Measurements from ENCODE around the gene CDK9.
A peak's percentile ranks its signal among the peaks of the same experiment; 100 is the strongest.
"Not testable (repeated sequence)": the region's sequence is repeated elsewhere in the genome, so short reads cannot be mapped to it uniquely, and the experiment has no call there.

The CDK9 gene

DNA sequence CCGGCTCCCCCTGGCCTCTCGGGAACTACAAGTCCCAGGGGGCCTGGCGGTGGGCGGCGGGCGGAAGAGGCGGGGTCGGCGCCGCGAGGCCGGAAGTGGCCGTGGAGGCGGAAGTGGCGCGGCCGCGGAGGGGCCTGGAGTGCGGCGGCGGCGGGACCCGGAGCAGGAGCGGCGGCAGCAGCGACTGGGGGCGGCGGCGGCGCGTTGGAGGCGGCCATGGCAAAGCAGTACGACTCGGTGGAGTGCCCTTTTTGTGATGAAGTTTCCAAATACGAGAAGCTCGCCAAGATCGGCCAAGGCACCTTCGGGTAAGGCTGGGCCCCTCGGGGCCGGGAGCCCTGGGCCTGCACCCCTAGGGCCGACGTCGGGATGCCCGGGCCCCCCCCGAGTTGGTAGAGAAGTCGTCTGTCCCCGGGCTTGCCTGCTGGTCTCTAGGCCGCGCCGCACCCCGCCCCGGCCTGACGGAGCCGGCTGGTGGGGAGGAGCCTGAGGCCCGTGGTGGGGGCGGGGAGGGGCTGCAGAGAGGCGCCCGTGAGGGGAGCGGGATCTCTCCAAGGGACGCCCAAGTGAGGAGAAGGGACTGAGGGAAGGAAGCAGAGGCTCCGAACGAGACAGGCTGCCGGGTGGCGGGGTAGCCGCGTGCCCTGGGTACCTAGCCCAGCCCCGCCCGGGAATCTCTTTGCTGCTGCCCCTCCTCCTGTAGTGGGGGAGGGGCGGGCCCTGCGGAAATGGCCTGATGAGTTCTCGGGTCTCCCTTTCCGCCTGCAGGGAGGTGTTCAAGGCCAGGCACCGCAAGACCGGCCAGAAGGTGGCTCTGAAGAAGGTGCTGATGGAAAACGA is at the start of gene CDK9:
Gene CDK9, plus strand, starts transcription at position 102 of the 840 bp plus-strand sequence. Its CDS starts 115 bp downstream, at position 217.
- DNase-seq, result peak; percentile 94

DNA sequence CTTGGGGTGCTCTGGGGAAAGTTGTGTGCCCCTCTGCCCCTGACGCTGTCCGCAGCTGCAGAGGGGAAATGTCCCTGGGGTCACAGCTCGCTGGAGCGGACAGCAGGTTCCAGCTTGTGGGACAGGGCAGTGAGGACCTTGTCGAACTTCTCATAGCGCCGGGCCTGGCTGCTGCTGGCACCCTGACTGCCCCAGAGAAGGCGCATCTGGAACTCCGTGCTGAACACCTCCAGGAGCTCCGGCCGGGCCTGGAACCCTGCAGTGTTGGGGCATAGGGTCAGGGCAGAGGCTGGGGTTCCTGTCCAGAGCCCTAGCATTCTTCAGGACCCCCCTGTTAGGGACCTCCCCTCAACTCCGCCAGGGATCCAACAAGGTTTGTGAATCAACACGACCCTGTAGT is 47.2 kb upstream of the CDK9 start:
- DNase-seq, result no peak

DNA sequence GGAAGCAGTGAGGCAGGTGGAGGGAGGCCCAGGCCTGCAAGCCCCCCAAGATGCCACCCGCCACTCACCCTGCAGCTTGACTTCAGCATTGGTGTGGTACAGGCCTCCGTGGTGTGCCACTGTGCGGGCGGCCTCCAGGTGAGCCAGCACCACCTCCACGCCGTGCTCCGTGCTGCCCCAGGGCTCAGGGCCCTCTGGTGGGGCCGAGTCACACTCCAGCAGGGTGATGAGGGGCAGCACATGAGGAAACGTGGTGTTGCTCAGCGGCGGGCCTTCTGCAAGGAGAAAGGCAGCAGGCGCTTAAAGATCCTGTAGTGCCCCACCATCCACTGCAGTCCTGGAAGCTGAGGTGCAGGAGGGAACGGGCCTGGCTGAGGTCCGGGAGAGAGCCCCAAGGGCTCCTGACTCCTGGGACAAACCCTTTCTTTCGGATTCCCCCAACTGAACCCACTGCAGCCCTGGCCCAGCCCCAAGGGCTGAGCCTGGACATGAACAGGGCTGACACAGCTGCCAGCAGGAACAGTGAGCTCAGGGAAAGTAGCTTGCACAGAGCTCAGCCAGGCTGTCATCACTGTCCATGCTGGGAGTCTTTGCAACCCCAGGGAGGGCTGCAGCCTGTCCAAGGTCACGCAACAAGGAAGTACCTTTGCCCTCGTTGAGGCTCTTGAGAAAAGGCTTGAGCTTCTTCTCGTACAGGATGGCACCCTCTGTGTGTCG is 46.1 kb upstream of the CDK9 start:
- DNase-seq, result no peak

DNA sequence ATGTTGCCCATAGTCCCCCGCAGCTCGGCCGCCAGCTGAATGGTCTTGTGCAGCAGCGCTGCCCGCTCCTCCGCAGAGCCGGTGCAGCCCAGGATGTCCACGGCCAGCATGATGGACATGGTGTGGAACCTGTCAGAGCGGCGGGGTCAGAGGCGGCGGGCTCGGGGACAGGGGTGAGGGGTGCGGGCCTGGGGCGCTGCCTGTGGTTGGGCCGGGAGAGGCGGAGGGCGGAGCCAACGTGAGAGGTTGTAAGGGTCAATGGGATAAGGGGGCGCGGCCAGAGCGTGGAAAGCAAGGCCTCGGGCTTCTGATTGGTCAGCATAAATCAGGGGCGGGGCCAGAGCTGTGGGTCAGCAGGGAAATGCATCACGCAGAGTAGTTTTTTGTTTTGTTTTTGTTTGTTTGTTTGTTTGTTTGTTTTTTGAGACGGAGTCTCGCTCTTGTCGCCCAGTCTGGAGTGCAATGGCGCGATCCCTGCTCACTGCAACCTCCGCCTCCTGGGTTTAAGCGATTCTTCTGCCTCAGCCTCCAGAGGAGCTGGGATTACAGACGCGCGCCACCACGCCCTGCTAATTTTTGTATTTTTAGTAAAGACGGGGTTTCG is 43.9 kb upstream of the CDK9 start:
- no peak for DNase-seq

- DNase-seq, result no peak
Measured at GRCh38 chr9:127742435-127743088, 43.3 kb upstream of the CDK9 start.

DNA sequence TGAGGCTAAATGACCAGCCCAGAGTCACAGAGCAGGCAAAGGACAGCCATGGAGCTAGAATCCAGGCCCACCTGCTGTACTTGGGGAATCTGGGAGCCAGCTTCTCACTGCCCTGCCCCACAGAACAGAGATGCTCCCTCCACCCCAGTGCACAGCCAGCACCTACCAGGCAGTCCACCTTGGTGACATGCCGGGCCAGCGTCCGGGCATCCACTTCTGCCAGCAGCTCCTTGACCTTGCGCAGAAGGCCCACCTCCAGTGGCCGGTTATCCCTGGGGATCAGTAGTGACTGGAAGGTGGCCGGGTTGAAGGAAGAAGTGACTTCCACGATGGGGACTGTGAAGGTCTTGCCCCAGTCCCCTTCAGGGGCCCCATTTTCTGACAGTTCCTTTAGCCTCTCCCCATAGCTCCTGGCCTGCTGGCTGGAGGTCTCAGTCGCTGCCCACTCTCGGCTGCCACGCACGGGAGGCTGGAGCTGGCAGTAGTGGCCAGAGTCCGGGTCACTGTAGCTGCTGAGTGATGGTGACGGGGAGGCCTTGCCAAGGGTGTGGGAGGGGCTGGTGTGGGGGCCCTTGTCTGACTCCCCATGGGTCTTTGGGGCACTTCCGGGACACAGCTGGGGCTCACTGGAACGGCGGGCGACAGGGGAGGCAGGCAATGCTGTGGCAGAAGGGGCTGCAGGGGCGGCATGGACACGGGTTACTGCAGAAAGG is 41.3 kb upstream of the CDK9 start:
- DNase-seq, result no peak

DNA sequence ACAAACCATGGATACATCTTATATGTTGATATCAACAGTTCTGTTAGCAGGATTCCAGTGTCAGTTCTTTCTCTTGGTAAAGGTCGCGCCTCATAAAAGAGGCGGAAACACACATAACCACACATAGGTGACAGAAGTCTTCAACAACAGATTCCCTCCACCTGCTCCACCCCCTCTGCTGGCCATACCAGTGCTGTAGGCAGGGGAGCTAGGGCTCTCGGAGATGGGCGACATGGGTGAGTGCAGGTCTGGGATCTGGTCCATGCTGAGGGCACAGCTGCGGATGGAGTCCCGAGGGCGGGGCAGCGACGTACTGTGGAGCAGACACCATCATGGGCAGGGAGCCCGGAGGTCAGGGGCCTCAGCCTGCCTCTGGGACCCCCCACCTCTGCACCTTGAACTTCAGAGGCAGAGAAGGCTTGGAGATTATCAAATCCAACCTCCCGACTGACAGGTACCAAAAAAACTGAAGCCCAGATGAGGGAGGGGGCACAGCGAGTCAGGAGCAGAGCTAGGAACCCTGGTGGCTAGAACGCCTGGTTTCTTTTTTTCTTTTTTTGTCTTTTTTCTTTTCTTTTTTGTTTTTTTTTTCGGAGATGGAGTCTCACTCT is 38.8 kb upstream of the CDK9 start:
- DNase-seq, result peak; percentile 20

DNA sequence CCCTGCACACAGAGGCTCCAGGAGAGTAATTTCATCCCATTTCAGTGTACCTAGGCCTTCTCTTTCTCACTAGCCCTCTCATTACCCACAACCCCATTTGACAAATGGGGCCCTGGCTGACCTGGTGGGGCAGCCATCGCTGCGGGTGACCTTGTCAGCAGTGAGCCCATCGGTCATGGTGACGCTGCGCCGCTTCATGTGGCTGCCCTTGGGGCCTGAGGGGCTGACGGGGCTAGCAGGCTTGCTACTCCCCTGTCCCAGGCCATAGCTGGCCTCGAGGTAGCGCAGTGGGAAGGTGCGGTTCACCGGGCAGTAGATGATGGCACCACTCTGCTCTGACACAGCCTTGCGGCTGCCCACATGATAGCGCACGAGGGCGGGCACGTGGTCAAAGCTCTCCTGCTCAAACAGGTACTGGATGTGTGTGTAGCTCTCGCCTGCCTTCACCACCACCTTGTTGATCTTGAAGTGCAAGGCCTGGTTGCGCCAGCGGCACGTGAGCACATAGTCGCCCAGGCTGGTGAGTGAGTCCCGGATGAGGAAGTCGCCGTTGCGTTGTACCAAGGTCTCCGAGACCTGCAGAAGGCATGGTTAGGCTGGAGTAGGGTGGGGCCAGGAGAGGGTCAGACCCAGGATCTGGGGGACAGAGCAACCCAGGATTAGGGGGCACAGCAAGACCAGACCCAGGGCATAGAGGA is 36.6 kb upstream of the CDK9 start:
- DNase-seq, result no peak

DNA sequence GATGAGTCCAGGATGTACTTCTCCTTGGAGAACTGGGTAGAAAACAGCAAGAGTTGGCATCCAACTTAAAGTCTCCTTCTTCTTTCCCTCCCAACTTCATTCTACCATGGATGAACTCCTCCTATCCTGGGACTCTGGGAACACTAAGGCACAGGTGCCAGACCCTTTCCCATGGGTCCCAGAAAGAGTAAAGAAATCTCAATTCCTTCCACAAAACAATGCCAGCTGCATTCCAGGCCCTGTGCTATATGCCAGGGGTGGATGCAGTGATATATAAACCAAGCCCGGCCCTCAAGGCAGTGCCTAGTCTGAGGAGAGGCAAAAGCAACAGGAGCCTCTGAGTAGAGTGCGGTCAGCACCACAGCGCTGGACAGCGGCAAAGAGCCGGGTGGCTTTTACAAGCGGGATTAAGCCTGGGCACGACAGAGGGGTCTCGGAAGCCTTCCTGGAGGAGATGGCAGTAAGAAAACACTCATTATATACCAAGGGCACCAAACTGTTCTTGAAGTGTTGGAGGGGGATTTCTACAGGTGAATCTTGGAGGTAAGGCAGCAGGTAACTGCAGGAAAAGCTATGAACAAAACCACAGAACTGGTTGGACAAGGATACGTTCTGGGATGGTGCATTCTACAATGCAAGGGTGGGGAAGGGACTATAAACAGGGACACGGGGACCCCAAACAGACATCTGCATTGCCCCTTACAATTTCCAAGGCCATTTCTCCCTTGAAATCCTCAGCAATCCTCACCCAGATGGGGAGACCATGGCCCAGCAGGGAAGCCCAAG is 34.4 kb upstream of the CDK9 start:
- no peak for DNase-seq

- DNase-seq, result no peak
Measured at GRCh38 chr9:127753148-127753547, 32.7 kb upstream of the CDK9 start.

GRCh38 chr9:127753622-127754021 is 32.2 kb upstream of the CDK9 start:
- no peak for DNase-seq

DNA sequence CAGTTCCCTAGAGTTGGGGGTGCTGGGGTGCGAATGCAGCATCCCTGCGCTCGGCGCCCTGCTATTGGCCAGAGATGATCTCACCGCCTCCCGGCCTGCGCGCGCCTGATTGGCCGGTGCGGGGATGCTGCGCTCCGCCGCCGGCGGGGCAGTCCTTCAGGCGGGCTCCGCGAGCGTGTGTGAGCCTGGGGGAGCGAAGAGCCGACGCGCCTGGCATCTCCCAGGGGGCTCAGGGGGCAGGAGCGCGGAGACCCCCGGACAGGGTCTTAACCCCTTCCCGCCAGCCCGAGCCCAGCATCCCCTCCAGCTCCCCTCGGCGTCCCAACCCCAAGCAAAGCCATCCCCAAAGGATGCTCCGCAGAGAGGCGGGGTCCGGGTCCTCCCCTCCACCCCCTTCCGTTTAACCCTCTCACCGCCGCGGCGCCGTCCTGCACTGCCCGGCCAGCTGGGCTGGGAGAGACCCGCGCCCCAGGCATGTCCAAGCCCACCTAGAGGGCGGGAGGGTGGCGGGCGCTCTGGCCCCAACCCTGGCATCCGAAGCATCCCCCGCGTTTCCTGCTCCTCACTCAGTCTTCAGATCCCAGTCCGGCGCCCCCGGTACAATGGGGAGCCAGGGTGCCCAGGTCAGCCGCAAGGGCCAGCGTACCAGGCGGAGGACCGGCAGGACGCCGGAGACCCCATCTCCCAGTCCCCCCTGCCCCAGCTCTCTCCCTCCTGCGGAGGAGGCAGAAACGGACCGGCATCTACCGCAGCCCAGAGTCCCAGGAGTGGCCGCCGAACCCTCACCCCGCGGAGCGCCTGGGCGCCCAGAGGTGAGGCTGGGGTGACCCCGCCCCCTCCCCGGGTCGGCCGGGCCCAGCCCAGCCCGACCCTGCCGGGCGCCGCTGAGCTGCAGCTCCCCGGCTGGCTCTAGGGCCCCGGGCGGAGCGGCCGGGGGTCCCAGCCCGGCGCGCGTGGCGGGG is 31.5 kb upstream of the CDK9 start:
- no peak for DNase-seq

DNA sequence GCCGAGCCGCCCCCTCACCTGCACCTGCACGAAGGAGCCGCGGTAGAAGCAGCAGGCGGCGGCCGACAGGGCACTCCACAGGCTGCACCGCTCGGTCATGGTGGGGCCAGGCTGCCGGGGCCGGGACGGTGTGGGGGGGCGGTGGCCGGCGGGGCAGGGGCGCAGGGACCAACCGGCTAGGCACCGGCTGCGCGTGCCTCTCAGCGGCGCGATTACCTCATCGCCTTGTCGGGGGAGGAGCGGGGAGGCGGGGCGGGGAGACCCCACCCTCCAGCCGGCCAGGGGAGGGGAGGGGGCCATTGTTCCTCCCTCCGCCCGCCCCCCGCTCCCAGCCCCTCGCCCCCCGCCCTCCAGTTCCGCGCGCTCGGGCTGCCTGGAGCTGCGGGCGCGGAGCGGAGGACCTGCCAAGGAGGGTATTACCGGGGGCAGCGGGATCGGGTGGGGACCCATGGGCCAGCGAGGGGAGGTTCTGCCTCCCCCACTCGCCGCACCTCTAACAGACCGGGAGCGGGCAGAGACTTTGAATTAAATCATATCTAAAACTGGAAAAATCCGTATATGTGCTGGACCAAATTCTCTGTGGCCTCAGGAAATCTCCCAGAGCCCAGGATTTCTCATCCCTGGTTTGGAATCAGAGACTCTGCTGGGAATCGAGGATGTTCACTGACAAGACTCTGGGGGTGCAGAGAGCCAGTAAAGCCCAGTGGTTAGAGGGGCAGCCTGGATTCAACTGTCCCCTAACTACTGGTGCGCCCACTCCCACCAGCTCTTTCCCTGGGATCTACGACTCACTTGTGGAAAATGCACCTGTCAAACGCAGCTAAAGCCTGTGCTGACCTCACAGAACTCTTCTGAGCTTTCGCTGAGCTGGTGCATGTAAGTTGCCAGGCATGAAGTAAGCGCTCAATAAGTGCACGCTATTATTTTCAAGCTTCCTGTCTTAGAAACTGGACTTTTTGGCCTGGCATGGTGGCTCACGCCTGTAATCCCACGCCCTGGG is 30.5 kb upstream of the CDK9 start:
- no peak for DNase-seq

DNA sequence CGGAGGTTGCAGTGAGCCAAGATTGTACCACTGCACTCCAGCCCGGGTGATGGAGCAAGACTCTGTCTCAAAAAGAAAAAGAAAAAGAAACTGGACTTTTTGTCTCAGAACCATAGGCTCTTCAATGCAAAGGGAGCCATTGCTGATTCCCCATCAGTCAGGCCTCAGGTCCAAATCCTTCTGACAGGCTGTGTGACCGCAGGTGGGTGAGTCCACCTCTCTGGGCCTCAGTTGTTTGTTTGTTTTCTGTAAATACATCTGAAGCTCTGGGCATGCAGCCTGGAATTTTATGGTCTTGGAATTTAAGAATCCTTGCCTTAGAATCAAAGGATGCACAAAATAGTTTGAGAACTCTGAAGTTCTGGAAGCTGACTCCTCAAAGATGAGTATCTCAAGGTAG is 29.6 kb upstream of the CDK9 start:
- DNase-seq, result no peak

DNA sequence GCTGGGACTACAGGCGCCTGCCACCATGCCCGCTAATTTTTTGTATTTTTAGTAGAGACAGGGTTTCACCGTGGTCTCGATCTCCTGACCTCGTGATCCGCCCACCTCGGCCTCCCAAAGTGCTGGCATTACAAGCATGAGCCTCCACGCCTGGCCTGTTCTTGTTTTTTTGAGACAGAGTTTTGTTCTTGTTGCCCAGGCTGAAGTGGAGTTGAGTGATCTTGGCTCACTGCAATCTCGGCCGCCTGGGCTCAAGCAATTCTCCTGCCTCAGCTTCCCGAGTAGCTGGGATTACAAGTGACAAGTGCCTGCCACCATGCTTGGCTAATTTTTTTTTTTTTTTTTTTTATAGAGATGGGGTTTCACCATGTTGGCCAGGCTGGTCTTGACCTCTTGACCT is 29.1 kb upstream of the CDK9 start:
- DNase-seq, result not testable (repeated sequence)

DNA sequence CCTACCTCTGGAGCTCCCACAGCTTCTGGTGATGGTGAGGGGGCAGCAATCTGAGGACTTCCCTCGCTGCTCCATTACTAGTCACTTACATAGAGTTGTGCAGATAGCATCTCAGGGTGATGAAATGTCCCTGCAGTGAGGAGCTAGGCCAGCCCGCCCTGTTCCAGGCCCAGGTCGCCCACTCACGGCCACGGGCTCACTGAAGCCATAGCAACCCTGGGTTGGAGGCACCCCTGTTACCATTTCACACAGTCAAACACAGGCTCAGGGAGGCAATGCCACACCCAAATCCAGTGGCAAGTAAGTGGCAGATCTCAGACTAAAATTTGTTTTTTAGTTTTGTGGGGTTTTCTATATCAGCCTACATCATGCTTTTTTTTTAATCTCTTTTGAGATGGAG is 27.0 kb upstream of the CDK9 start:
- DNase-seq, result no peak

- DNase-seq, result no peak
Measured at GRCh38 chr9:127761061-127761460, 24.8 kb upstream of the CDK9 start.

- no peak for DNase-seq
Measured at GRCh38 chr9:127761491-127761956, 24.3 kb upstream of the CDK9 start.

All from stimulated activated CD4-positive, alpha-beta T cell treated with anti-CD3 and anti-CD28 coated beads, Interleukin-15, amount 100 ng/mL, for 24 hours (primary cell).